Panc1 (cell line): ENCODE data around the gene ADARB1.

Experiments used
- SIN3A ChIP-seq: IDR thresholded peaks from 2 replicates; pipeline ENCODE4 v1.6.1; 2012; ENCODE audit warnings: low read depth, mild to moderate bottlenecking, low read length, moderate library complexity, borderline replicate concordance; ENCODE audit not compliant: insufficient read depth
- TF ChIP-seq, protein P1 (sequence below): fragments of 450-650 bp; IDR thresholded peaks from 2 replicates; pipeline ENCODE4 v1.5.1; 2017; ENCODE audit warnings: mild to moderate bottlenecking
- TF ChIP-seq, protein P2 (sequence below), 2 experiments: IDR thresholded peaks; 2 replicates each; pipeline ENCODE4 v1.6.1; 2011 to 2012; ENCODE audit warnings: low read depth in 2 of 2, control low read depth in 1 of 2, low read length in 1 of 2, mild to moderate bottlenecking in 1 of 2, moderate library complexity in 1 of 2; ENCODE audit not compliant: insufficient read depth in 1 of 2

DNA sequence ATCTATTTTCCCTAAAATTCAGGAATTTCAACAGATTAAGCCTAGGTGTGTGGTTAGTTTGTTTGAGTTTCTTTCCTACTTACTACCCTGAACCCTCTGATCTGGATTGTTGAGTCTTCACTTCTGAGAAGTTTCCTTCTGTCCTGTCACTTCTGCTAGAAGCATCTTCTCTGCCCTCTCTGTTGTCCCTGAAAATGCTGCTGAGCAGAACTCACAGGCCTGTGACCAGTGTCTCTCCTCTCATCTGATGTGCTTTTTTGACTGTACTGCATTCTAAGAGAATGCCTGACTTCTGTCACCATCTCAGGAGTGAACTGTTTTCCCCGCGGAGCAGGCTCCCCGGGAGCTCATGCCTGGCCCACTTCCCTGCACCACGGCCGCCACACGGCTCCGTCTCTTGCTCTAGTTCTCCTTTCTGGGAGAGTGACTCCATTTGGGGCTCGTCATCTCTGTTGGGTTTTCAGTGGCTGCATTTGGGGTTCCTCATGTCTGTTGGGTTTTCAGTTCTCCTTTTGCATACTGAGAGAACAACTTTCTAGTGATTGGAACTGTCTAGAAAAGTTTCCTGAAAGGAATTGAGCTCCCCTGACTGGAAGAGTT is 135.4 kb downstream of the ADARB1 start:
- TF ChIP-seq, protein P1, sequence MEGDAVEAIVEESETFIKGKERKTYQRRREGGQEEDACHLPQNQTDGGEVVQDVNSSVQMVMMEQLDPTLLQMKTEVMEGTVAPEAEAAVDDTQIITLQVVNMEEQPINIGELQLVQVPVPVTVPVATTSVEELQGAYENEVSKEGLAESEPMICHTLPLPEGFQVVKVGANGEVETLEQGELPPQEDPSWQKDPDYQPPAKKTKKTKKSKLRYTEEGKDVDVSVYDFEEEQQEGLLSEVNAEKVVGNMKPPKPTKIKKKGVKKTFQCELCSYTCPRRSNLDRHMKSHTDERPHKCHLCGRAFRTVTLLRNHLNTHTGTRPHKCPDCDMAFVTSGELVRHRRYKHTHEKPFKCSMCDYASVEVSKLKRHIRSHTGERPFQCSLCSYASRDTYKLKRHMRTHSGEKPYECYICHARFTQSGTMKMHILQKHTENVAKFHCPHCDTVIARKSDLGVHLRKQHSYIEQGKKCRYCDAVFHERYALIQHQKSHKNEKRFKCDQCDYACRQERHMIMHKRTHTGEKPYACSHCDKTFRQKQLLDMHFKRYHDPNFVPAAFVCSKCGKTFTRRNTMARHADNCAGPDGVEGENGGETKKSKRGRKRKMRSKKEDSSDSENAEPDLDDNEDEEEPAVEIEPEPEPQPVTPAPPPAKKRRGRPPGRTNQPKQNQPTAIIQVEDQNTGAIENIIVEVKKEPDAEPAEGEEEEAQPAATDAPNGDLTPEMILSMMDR: no peak
- no peak for TF ChIP-seq SIN3A
- TF ChIP-seq, protein P2, sequence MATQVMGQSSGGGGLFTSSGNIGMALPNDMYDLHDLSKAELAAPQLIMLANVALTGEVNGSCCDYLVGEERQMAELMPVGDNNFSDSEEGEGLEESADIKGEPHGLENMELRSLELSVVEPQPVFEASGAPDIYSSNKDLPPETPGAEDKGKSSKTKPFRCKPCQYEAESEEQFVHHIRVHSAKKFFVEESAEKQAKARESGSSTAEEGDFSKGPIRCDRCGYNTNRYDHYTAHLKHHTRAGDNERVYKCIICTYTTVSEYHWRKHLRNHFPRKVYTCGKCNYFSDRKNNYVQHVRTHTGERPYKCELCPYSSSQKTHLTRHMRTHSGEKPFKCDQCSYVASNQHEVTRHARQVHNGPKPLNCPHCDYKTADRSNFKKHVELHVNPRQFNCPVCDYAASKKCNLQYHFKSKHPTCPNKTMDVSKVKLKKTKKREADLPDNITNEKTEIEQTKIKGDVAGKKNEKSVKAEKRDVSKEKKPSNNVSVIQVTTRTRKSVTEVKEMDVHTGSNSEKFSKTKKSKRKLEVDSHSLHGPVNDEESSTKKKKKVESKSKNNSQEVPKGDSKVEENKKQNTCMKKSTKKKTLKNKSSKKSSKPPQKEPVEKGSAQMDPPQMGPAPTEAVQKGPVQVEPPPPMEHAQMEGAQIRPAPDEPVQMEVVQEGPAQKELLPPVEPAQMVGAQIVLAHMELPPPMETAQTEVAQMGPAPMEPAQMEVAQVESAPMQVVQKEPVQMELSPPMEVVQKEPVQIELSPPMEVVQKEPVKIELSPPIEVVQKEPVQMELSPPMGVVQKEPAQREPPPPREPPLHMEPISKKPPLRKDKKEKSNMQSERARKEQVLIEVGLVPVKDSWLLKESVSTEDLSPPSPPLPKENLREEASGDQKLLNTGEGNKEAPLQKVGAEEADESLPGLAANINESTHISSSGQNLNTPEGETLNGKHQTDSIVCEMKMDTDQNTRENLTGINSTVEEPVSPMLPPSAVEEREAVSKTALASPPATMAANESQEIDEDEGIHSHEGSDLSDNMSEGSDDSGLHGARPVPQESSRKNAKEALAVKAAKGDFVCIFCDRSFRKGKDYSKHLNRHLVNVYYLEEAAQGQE (IDR thresholded peaks at IDR 0.05; ENCODE audit: insufficient read depth in 1 of 2, low read depth in 2 of 2, low read length in 1 of 2): no peak
